ENCODE measurements around the gene CHST6.
"Not testable (repeated sequence)": the region's sequence is repeated elsewhere in the genome, so short reads cannot be mapped to it uniquely, and the experiment has no call there.

The CHST6 gene

DNA sequence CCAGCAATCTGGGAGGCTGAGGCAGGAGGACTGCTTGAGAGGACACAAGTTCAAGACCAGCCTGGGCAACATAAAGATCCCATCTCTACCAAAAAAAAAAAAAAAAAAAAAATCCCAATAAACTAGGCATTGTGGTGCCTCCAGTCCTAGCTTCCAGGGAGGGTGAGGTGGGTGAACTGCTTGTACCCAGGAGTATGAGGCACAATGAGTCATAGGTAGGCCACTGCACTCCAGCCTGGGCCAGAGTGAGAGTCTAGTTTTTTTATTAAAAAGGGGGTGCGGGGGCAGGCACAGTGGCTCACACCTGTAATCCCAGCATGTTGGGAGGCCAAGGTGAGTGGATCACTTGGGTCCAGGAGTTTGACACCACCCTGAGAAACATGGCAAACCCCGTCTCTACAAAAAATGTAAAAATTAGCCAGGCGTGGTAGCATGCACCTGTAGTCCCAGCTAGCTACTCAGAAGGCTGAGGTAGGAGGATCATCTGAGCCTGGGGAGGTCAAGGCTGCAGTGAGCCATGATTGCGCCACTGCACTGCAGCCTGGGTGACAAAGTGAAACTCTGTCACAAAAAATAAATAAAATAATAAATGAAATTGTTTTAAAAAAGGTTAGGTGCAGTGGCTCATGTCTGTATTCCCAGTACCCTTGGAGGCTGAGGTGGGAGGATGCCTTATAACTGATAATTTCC, 7.8 kb upstream of the CHST6 start:
- DNase-seq (ENCODE audit: low spot score), result no peak

DNA sequence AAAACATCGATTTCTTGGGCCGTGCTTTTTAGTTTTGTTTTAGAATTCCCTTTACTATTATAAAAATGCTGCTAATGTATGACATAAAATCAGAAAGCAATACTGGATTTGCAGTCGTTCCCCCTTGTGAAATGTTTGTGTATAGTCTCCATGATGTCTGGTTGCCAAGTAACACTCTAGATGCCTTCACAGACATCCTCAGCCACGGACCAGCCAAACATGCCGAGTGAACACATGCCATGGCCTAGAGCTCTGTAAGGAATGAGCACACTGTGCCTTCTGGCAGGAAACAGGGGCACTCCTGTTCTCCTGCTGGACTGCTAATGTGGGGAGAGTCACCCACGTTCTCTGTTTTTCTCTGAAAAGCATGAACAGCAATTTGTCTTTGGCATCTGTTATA, 6.6 kb upstream of the CHST6 start:
- DNase-seq (ENCODE audit: low spot score), result not testable (repeated sequence)

DNA sequence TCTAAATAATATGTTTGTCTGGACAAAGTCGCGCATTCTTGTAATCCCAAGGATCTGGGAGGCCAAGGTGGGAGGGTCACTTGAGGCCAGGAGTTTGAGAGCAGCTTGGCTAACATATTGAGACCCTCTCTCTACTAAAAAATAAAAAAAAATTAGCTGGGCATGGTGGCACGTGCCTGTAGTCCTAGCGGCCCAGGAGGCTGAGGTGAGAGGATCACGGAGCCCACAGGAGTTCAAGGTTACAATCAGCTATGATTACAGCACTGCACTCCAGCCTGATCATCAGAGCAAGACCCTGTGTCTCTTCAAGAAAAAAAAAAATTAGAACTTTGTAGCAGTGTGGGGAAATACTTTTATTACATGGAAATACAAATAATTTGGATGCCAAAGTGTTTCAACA, 6.1 kb upstream of the CHST6 start:
- DNase-seq (ENCODE audit: low spot score), result no peak

- DNase-seq (ENCODE audit: low spot score), result not testable (repeated sequence)
Measured at GRCh38 chr16:75498605-75499322, 3.5 kb upstream of the CHST6 start.

DNA sequence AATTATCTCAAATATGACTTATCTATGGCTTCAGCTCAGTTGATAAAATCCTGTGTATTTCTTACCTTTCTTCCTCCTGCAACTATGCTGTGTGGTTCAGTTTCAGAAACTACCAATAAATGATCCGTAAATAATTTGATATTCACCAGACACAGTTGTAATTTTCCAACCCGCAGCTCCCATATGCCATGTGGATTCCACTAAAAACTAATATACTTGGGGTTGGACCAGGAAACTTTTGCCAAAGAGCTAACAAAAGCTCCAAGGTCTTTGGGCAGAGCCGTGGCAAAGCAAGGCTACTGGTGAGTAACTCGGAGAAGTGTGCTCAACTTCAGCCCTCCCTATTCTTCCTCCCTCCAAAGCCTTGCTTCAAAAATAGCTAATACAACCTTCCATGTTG, 2.3 kb upstream of the CHST6 start:
- no peak for DNase-seq (ENCODE audit: low spot score)

- no peak for DNase-seq (ENCODE audit: low spot score)
Measured at GRCh38 chr16:75494661-75495075, 573 bp downstream of the CHST6 start.

- DNase-seq (ENCODE audit: low spot score), result no peak
Measured at GRCh38 chr16:75494184-75494583, 1.1 kb downstream of the CHST6 start.

- no peak for DNase-seq (ENCODE audit: low spot score)
Measured at GRCh38 chr16:75491876-75492275, 3.4 kb downstream of the CHST6 start.

GRCh38 chr16:75488322-75488721, 6.9 kb downstream of the CHST6 start:
- no peak for DNase-seq (ENCODE audit: low spot score)

GRCh38 chr16:75486676-75487313, 8.4 kb downstream of the CHST6 start:
- no peak for DNase-seq (ENCODE audit: low spot score)

DNA sequence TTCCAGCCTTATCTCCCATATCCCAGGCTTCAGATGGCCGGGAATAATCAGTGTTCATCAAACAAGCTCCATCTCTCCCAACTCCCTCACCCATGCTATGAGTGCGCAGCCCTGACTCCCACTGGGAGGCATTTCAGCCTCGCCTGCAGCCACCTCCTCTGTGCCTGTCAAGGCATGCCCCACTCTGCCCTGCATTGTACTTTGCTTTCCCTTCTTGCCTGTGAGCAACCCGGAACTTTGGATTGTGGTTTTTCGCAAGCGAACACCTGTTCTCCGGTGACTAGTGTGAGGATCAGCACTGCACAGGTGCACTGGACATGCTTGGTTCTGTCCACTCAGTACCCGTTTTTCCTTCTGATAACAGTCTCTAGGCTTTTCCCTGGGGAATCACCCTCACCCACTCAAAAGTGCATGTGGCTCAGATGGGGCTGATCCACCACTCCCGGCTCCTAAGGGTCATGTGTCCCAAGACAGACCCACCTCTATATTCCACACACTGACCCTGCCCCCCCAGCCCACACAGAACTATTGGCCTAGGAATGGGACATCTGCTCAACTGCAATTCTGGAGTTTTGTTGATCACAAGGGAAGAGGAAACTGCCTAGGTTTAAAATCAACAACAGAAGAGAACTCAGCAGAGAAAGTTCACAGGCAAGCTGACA, 9.1 kb downstream of the CHST6 start:
- DNase-seq (ENCODE audit: low spot score), result no peak

- no peak for DNase-seq (ENCODE audit: low spot score)
Measured at GRCh38 chr16:75485230-75486013, 9.8 kb downstream of the CHST6 start.

- DNase-seq (ENCODE audit: low spot score), result peak; percentile 36
Measured at GRCh38 chr16:75483222-75483621, 12.0 kb downstream of the CHST6 start.

GRCh38 chr16:75482434-75483205, 12.6 kb downstream of the CHST6 start:
- DNase-seq (ENCODE audit: low spot score), result no peak

- DNase-seq (ENCODE audit: low spot score), result no peak
Measured at GRCh38 chr16:75481475-75481874, 13.8 kb downstream of the CHST6 start.

DNA sequence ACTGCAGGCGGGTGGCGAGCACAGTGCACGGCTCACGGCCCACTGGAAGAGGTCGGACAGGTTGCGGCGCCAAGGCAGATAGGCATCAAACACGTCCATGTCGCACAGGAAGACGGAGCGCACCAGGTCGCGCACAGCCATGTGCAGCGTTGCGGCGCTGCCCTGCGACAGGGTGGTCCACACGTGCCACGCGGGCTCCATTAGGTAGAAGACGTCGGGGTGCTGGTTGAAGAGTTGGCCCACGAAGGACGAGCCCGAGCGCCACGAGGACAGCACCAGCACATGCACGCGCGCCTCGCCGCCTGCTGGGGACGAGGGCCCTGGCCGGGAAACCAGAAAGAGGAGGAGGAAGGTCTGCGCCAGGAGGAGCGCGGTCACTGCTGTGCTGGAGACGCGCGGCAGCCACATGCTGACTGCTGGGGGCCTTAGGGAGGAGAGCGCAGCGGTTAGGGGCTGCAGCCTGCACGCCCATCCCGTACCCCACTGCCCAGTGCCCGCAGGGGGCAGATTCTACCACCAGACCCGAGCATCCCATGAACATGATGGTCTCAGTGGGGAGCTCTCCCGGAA, 15.7 kb downstream of the CHST6 start:
- DNase-seq (ENCODE audit: low spot score), result no peak

DNA sequence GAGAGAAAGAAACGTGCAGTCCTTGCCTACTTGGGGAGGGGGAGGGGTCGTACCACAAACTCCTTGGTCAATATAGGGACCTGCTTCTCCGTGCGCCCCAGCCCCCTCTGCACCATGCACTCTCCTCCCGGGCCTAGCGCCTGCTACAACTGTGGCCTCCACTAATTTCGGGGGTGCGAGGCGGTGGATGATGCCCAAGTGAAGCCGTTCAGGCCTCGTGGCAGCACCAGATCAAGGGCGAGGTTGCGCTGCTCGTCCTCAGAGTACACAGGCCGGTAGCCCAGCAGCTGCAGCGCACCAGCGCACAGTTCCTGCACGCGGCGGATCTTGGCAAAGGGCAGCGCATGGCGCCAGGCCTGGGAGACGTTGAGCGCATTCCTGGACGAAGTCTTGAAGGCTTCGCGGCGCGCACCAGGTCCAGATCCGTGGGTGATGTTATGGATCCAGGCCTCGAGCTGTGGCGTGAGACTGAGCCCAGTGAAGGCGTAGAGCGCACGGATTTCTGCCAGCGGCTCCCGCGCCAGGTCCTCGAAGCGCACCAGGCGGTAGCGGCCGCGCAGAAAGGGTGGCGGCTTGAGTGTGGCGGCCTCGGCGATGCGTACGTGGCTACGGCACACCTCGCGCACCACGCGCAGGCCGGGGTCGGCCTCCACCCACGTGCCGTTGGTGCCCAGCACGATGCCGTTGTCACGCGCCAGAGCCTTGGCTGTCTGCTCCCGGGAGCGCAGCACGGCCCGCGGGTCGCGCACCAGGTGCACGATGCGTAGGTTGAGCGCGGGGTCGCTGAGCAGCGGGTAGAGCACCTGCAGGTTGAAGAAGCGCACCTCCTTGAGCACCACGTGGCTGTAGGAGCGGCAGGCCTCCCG, 16.5 kb downstream of the CHST6 start:
- DNase-seq (ENCODE audit: low spot score), result no peak

DNA sequence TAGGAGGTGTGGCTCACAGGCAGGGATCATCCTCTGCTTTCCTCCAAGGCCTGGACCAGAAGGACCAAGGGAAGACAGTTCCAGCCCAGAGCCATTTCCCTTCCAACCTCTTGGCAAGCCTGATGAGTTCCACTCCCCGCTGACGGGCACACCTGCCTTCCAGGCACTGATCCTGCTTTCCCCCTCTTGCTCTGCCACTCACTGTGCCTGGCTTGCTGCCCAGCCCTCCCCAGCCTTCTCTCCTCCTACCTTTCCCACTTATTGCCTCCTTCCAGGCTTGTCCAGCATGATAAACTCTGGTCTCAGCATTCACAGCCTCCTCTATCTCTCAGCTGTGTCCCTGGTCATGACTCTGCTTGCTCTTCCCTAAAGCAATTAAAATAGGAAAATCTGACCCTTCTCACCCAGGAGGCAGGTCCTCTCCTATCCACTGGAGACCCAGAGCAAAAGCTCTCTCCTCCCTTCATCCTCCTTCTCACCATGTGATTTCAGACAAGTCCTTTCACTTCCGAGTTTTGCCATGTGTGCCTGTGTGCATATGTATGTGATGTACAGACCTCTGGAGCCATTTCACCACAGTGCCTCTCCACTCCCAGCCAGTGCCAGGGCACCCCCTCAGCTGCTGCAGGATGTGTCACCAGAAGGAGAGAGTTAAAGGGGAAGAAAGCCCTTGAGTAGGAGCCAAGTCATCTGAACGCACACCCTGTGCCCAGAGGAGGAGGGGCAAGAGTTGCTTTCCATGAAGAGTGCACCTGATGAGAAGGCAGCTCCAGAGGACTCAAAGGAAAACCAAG, 17.4 kb downstream of the CHST6 start:
- no peak for DNase-seq (ENCODE audit: low spot score)

- no peak for DNase-seq (ENCODE audit: low spot score)
Measured at GRCh38 chr16:75476817-75477216, 18.4 kb downstream of the CHST6 start.
